ENCODE measurements around the gene ZNF708. TPM values are rescaled to one million over a fixed set of nuclear protein-coding genes. Genes with fewer than 3 reads are reported as not detected.
"Not testable (repeated sequence)": the region's sequence is repeated elsewhere in the genome, so short reads cannot be mapped to it uniquely, and the experiment has no call there.

The ZNF708 gene
- total and polyA plus RNA-seq, 2 donors (not counting 1 experiment from before 2014, with no cell fraction given), result 6.2 to 37.7 TPM

DNA sequence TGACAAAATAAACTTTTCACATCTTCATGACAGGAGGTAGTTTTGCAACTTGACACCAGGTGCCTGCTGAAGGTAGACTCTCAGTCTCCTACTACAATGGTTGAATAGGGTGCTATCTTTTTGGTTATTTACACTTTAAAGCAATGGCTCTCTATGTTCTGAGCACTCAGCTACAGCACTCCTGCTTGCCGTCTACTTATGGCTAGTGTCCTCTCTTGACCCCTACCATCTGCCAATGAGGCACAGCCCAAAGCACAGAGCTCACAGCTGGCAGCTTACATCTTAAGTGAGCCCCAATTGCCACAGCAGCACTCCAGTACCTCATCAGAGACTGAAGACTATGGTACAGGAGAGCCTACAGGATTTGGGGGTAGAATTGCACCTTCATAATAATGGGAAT lies 11.4 kb downstream of the ZNF708 start:
- ChIA-PET POLR2A (no interaction called here), CTCF (no interaction called here)
- H3K27me3 ChIP-seq (replicated peaks in 1 of 4; ENCODE audit: control extremely low read depth in 1 of 4, control insufficient read depth in 3 of 4, insufficient read depth in 4 of 4, low read length in 3 of 4), result no peaks in the 10 kb centered on the region
- H3K36me3 ChIP-seq (replicated peaks in 1 of 2; ENCODE audit: control extremely low read depth in 1 of 2, control insufficient read depth in 1 of 2, extremely low read depth in 1 of 2, insufficient read depth in 2 of 2, low read length in 1 of 2), result peaks cover 2 to 14% of the 10 kb centered on the region in 2 experiments
- no peak overlapping the region for H3K4me2 ChIP-seq (replicated peaks; ENCODE audit: low read depth, low read length, poor library complexity, severe bottlenecking)
- H3K9me3 ChIP-seq (ENCODE audit: control extremely low read depth in 1 of 3, control insufficient read depth in 2 of 3, insufficient read depth in 1 of 3, low read length in 2 of 3), result peaks cover 0 to 4% (median 3%) of the 10 kb centered on the region in 3 donors
- H3K4me3 ChIP-seq (ENCODE audit: control extremely low read depth in 1 of 5, extremely low read depth in 1 of 5, insufficient read depth in 1 of 5, low read depth in 2 of 5, low read length in 4 of 5), result no peak overlapping the region
- intact Hi-C loops (cut with micrococcal nuclease), result no loop called here
- Mint-ChIP-seq H3K9me3 (ENCODE audit: insufficient read depth) (no peaks in the 10 kb centered on the region), H3K4me3 (no peak overlapping the region), H3K4me1 (peaks cover 37% of the 10 kb centered on the region), H3K27me3 (no peaks in the 10 kb centered on the region), H3K27ac (no peak overlapping the region)
- 100% methylated on average over 1 of the region's 1 CpG for WGBS (ENCODE audit: insufficient coverage)
- H3K27ac ChIP-seq (ENCODE audit: low read length in 2 of 2), result no peak overlapping the region
- ATAC-seq (ENCODE audit: low read depth) (no peak), DNase-seq (no peak)
- H3K4me1 ChIP-seq (ENCODE audit: control insufficient read depth in 2 of 2, insufficient read depth in 2 of 2, low read length in 2 of 2), result no peaks in the 10 kb centered on the region
- peaks cover 38% of the 10 kb centered on the region for H4K20me1 ChIP-seq (ENCODE audit: control insufficient read depth, insufficient read depth, low read length, poor library complexity, severe bottlenecking)
- H2AFZ ChIP-seq (ENCODE audit: insufficient read depth, low read depth, low read length, poor library complexity, severe bottlenecking), result no peak overlapping the region
- no peak for TF ChIP-seq EZH2 (IDR thresholded peaks at IDR 0.05; ENCODE audit: borderline replicate concordance, insufficient read depth, low read depth, low read length, poor library complexity, severe bottlenecking)
- TF ChIP-seq, protein P1, sequence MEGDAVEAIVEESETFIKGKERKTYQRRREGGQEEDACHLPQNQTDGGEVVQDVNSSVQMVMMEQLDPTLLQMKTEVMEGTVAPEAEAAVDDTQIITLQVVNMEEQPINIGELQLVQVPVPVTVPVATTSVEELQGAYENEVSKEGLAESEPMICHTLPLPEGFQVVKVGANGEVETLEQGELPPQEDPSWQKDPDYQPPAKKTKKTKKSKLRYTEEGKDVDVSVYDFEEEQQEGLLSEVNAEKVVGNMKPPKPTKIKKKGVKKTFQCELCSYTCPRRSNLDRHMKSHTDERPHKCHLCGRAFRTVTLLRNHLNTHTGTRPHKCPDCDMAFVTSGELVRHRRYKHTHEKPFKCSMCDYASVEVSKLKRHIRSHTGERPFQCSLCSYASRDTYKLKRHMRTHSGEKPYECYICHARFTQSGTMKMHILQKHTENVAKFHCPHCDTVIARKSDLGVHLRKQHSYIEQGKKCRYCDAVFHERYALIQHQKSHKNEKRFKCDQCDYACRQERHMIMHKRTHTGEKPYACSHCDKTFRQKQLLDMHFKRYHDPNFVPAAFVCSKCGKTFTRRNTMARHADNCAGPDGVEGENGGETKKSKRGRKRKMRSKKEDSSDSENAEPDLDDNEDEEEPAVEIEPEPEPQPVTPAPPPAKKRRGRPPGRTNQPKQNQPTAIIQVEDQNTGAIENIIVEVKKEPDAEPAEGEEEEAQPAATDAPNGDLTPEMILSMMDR (IDR thresholded peaks at IDR 0.05), result no peak
- H3K79me2 ChIP-seq (ENCODE audit: control insufficient read depth, insufficient read depth, low read length), result peaks cover 93% of the 10 kb centered on the region
- no peak overlapping the region for H3K9ac ChIP-seq (ENCODE audit: low read length)

GRCh38 chr19:21314676-21315075 lies 14.5 kb downstream of the ZNF708 start:
- Mint-ChIP-seq H3K4me3 (no peak overlapping the region), H3K27ac (no peak overlapping the region), H3K4me1 (peaks cover 22% of the 10 kb centered on the region), H3K27me3 (no peaks in the 10 kb centered on the region), H3K9me3 (ENCODE audit: insufficient read depth) (no peaks in the 10 kb centered on the region)
- ChIA-PET POLR2A (no interaction called here), CTCF (no interaction called here)
- no CpG with 5 or more reads among the region's 1 CpG for WGBS (ENCODE audit: insufficient coverage)
- H3K36me3 ChIP-seq (replicated peaks in 1 of 2; ENCODE audit: control extremely low read depth in 1 of 2, control insufficient read depth in 1 of 2, extremely low read depth in 1 of 2, insufficient read depth in 2 of 2, low read length in 1 of 2), result peaks cover 5 to 20% of the 10 kb centered on the region in 2 experiments
- no peak for DNase-seq
- peaks cover 31% of the 10 kb centered on the region for H4K20me1 ChIP-seq (ENCODE audit: control insufficient read depth, insufficient read depth, low read length, poor library complexity, severe bottlenecking)
- no peak overlapping the region for H3K4me3 ChIP-seq (ENCODE audit: control extremely low read depth in 1 of 5, extremely low read depth in 1 of 5, insufficient read depth in 1 of 5, low read depth in 2 of 5, low read length in 4 of 5)
- no peaks in the 10 kb centered on the region for H3K27me3 ChIP-seq (replicated peaks in 1 of 4; ENCODE audit: control extremely low read depth in 1 of 4, control insufficient read depth in 3 of 4, insufficient read depth in 4 of 4, low read length in 3 of 4)
- no peak for TF ChIP-seq EZH2 (IDR thresholded peaks at IDR 0.05; ENCODE audit: borderline replicate concordance, insufficient read depth, low read depth, low read length, poor library complexity, severe bottlenecking)
- TF ChIP-seq, protein P1 (IDR thresholded peaks at IDR 0.05), result no peak
- peaks cover 78% of the 10 kb centered on the region for H3K79me2 ChIP-seq (ENCODE audit: control insufficient read depth, insufficient read depth, low read length)
- intact Hi-C loops (cut with micrococcal nuclease), result no loop called here
- H3K9me3 ChIP-seq (ENCODE audit: control extremely low read depth in 1 of 3, control insufficient read depth in 2 of 3, insufficient read depth in 1 of 3, low read length in 2 of 3), result peaks cover 0 to 5% (median 3%) of the 10 kb centered on the region in 3 donors
- no peak overlapping the region for H3K4me2 ChIP-seq (replicated peaks; ENCODE audit: low read depth, low read length, poor library complexity, severe bottlenecking)
- no peak overlapping the region for H3K9ac ChIP-seq (ENCODE audit: low read length)
- no peak for ATAC-seq (ENCODE audit: low read depth)
- H3K27ac ChIP-seq (ENCODE audit: low read length in 2 of 2), result no peak overlapping the region
- no peak overlapping the region for H2AFZ ChIP-seq (ENCODE audit: insufficient read depth, low read depth, low read length, poor library complexity, severe bottlenecking)
- no peaks in the 10 kb centered on the region for H3K4me1 ChIP-seq (ENCODE audit: control insufficient read depth in 2 of 2, insufficient read depth in 2 of 2, low read length in 2 of 2)

DNA sequence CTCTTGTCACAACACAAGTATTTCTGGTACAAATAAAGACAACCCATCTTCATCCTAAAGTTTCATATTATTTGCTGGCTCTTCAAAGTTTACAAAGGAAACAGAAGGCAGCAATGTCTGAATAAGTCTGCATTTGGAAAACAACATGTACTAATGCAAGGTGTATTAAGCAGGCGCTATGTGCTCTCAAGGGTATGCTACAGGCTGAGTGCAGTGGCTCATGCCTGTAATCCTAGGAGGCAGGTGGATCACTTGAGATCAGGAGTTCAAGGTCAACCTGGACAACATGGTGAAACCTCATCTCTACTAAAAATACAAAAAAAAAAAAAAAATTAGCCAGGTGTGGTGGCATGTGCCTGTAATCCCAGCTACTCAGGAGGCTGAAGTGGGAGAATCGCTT lies 16.4 kb downstream of the ZNF708 start:
- H3K9me3 Mint-ChIP-seq (ENCODE audit: insufficient read depth); ATAC-seq (ENCODE audit: low read depth); H3K9me3 ChIP-seq (ENCODE audit: control extremely low read depth in 1 of 3, control insufficient read depth in 2 of 3, insufficient read depth in 1 of 3, low read length in 2 of 3); H3K27me3 Mint-ChIP-seq; H3K4me3 ChIP-seq (ENCODE audit: control extremely low read depth in 1 of 5, extremely low read depth in 1 of 5, insufficient read depth in 1 of 5, low read depth in 2 of 5, low read length in 4 of 5); H3K4me1 ChIP-seq (ENCODE audit: control insufficient read depth in 2 of 2, insufficient read depth in 2 of 2, low read length in 2 of 2); intact Hi-C loops (cut with micrococcal nuclease); H3K27ac ChIP-seq (ENCODE audit: low read length in 2 of 2); DNase-seq; H3K27me3 ChIP-seq (replicated peaks in 1 of 4; ENCODE audit: control extremely low read depth in 1 of 4, control insufficient read depth in 3 of 4, insufficient read depth in 4 of 4, low read length in 3 of 4); H3K27ac Mint-ChIP-seq; H3K4me3 Mint-ChIP-seq; H3K9ac ChIP-seq (ENCODE audit: low read length); H2AFZ ChIP-seq (ENCODE audit: insufficient read depth, low read depth, low read length, poor library complexity, severe bottlenecking); CTCF ChIA-PET; H3K4me2 ChIP-seq (replicated peaks; ENCODE audit: low read depth, low read length, poor library complexity, severe bottlenecking): not testable (repeated sequence)
- H4K20me1 ChIP-seq (ENCODE audit: control insufficient read depth, insufficient read depth, low read length, poor library complexity, severe bottlenecking), result peaks cover 23% of the 10 kb centered on the region
- POLR2A ChIA-PET, result interaction anchor here (0.7 kb wide), 1 partner anchor 15 kb away, joined by 3 read pairs; no protein-coding TSS in a partner anchor
- peaks cover 18% of the 10 kb centered on the region for H3K4me1 Mint-ChIP-seq
- peaks cover 61% of the 10 kb centered on the region for H3K79me2 ChIP-seq (ENCODE audit: control insufficient read depth, insufficient read depth, low read length)
- WGBS (ENCODE audit: insufficient coverage), result 100% methylated on average over 1 of the region's 2 CpGs
- peaks cover 3 to 27% of the 10 kb centered on the region in 2 experiments for H3K36me3 ChIP-seq (replicated peaks in 1 of 2; ENCODE audit: control extremely low read depth in 1 of 2, control insufficient read depth in 1 of 2, extremely low read depth in 1 of 2, insufficient read depth in 2 of 2, low read length in 1 of 2)

Measured in B cell (primary cell).